Left lung (tissue), 10 donors: ENCODE data around the gene VWA5B2. TPM values are rescaled to one million over a fixed set of nuclear protein-coding genes. Genes with fewer than 3 reads are reported as not detected.

Experiments
- ATAC-seq: fragments of 200-7000 bp; cut with Tn5 transposase; one replicate; pipeline ENCODE4 v1.9.1; 2020; ENCODE audit warnings: moderate library complexity
- DNase-seq, 4 donors: peaks; one replicate each; pipeline ENCODE4 v3.0.0-alpha.2; 2013 to 2020
- H3K27ac ChIP-seq, 2 donors: fragments of 200-600 bp; sonication (generic) in 1 of 2; one replicate each; pipeline versions ENCODE4 v1.5.0 to v1.8.0; 2020 to 2021
- H3K27me3 ChIP-seq, 2 donors: fragments of 200-600 bp; sonication (generic) in 1 of 2; one replicate each; pipeline versions ENCODE4 v1.5.0 to v1.8.0; 2020 to 2021
- H3K36me3 ChIP-seq, 2 donors: fragments of 200-600 bp; sonication (generic) in 1 of 2; one replicate each; pipeline versions ENCODE4 v1.5.0 to v1.8.0; 2020 to 2021
- H3K4me1 ChIP-seq, 2 donors: fragments of 200-600 bp; one replicate each; pipeline ENCODE4 v1.8.0; 2021
- H3K4me3 ChIP-seq, 2 donors: fragments of 200-600 bp; sonication (generic) in 1 of 2; one replicate each; pipeline versions ENCODE4 v1.5.0 to v1.8.0; 2020 to 2021; ENCODE audit warnings: mild to moderate bottlenecking in 1 of 2
- H3K9me3 ChIP-seq, 2 donors: fragments of 200-600 bp; sonication (generic) in 1 of 2; one replicate each; pipeline versions ENCODE4 v1.5.0 to v1.8.0; 2020 to 2021
- intact Hi-C, 2 donors: fragments of 100-400 bp; cut with DNase I; formaldehyde crosslinking; loops; one replicate each; pipeline versions ENCODE4 v1.11.2 to v1.14.2; 2022
- polyA plus RNA-seq, 6 donors: library from polyadenylated mRNA; unstranded; fragments of 120-200 nt; gene quantifications; one replicate each; pipeline ENCODE4 v1.2.1, GENCODE V29; 2013; ENCODE audit not compliant: insufficient read length in 6 of 6
- total RNA-seq, 2 donors: library from RNA; stranded (reverse); fragmentation: NEBNext Ultra II Directional; extraction: Animal tissue kit (Norgen Biotek cat#: 25700); gene quantifications; one replicate each; pipeline ENCODE4 v1.2.1, GENCODE V29; 2021
- TF ChIP-seq, protein P1 (sequence below), 2 donors: fragments of 200-600 bp; sonication (generic) in 1 of 2; IDR thresholded peaks; one replicate each; pipeline versions ENCODE4 v1.5.0 to v1.8.0; 2021; ENCODE audit warnings: antibody characterized with exemption in 2 of 2
- donor health status: DM: no; HTN: yes; CAD: no.
- donor health status: DM: no; HTN: no; CAD: no.

The VWA5B2 gene
- total and polyA plus RNA-seq, 8 donors, result 0.31 to 2.4 (median 1.4) TPM; not detected in 1

DNA sequence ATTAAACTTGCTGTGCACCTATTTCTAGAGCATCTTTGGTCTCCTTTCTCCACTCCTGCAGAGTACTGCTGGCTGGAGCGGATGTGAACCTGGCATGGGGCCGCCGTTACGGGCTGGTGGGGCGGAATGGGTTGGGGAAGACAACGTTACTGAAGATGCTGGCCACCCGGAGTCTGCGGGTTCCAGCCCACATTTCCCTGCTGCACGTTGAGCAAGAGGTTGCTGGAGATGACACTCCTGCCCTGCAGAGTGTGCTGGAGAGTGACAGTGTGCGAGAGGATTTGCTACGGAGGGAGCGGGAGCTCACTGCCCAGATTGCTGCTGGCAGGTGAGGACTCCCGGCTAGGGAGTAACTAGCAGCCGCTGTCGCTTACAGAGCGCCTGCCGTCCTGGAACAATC, 41.3 kb upstream of the VWA5B2 start:
- Histone ChIP-seq H3K9me3 (no peaks in the 10 kb centered on the region), H3K27ac (no peak overlapping the region), H3K4me3 (no peak overlapping the region), H3K4me1 (peaks cover 12 to 35% of the 10 kb centered on the region in 2 donors), H3K36me3 (peaks cover 0 to 73% of the 10 kb centered on the region in 2 donors), H3K27me3 (no peaks in the 10 kb centered on the region)
- TF ChIP-seq, protein P1, sequence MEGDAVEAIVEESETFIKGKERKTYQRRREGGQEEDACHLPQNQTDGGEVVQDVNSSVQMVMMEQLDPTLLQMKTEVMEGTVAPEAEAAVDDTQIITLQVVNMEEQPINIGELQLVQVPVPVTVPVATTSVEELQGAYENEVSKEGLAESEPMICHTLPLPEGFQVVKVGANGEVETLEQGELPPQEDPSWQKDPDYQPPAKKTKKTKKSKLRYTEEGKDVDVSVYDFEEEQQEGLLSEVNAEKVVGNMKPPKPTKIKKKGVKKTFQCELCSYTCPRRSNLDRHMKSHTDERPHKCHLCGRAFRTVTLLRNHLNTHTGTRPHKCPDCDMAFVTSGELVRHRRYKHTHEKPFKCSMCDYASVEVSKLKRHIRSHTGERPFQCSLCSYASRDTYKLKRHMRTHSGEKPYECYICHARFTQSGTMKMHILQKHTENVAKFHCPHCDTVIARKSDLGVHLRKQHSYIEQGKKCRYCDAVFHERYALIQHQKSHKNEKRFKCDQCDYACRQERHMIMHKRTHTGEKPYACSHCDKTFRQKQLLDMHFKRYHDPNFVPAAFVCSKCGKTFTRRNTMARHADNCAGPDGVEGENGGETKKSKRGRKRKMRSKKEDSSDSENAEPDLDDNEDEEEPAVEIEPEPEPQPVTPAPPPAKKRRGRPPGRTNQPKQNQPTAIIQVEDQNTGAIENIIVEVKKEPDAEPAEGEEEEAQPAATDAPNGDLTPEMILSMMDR (IDR thresholded peaks at IDR 0.05), result no peak
- DNase-seq, result no peak
- intact Hi-C loops, result no loop called here
- no peak for ATAC-seq

DNA sequence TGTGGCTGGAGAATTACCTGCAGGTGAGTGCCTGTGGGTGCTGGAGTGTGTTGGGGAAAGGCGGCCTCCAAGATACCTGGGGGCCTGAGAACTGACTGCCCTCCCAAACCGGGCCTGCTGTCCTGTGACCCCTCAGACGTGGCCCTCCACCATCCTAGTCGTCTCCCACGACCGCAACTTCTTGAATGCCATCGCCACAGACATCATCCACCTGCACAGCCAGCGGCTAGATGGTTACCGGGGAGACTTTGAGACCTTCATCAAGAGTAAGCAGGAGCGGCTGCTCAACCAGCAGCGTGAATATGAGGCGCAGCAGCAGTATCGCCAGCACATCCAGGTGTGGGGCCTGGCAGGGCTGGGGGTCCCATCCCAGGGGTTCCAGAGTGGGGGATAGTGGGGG, 40.0 kb upstream of the VWA5B2 start:
- DNase-seq, result peak in 1 of 4 donors; percentile 39
- Histone ChIP-seq H3K4me1 (peaks cover 12 to 35% of the 10 kb centered on the region in 2 donors), H3K27me3 (no peaks in the 10 kb centered on the region), H3K36me3 (peaks cover 0 to 73% of the 10 kb centered on the region in 2 donors), H3K27ac (no peak overlapping the region), H3K4me3 (no peak overlapping the region), H3K9me3 (no peaks in the 10 kb centered on the region)
- intact Hi-C loops, result no loop called here
- no peak for ATAC-seq
- TF ChIP-seq, protein P1 (IDR thresholded peaks at IDR 0.05), result no peak

DNA sequence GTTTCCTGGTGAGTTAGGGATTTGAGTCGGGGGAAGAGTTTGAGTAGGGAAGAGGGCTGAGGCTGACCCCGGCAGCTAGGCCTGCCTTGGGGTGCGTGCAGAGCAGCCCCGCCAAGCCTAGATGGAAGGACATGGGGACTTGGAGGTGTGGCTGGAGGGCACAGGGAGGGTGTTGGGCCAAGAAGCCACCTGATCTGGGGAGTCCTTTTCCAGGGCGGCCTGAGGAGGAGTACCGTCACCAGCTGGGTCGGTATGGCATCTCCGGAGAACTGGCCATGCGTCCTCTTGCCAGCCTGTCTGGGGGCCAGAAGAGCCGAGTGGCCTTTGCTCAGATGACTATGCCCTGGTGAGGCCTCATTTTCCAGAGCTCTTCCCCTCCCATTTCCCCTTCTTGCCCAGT, 36.5 kb upstream of the VWA5B2 start:
- Histone ChIP-seq H3K27me3 (no peaks in the 10 kb centered on the region), H3K27ac (no peak overlapping the region), H3K9me3 (no peaks in the 10 kb centered on the region), H3K36me3 (peaks cover 0 to 88% of the 10 kb centered on the region in 2 donors), H3K4me1 (peaks cover 0 to 13% of the 10 kb centered on the region in 2 donors), H3K4me3 (no peak overlapping the region)
- no peak for ATAC-seq
- intact Hi-C loops, result no loop called here
- TF ChIP-seq, protein P1 (IDR thresholded peaks at IDR 0.05), result no peak
- DNase-seq, result peak in 1 of 4 donors; percentile 54

GRCh38 chr3:184193991-184194539, 35.3 kb upstream of the VWA5B2 start:
- H3K36me3 ChIP-seq, result peaks cover 0 to 77% of the 10 kb centered on the region in 2 donors
- DNase-seq (peak in 1 of 4 donors; percentile 30), ATAC-seq (no peak)
- no peaks in the 10 kb centered on the region for H3K27me3 ChIP-seq
- intact Hi-C loops, result no loop called here
- no peaks in the 10 kb centered on the region for H3K9me3 ChIP-seq
- TF ChIP-seq, protein P1 (IDR thresholded peaks at IDR 0.05), result no peak
- peaks cover 0 to 1% of the 10 kb centered on the region in 2 donors for H3K4me1 ChIP-seq
- H3K27ac ChIP-seq, result no peak overlapping the region
- H3K4me3 ChIP-seq, result no peak overlapping the region

DNA sequence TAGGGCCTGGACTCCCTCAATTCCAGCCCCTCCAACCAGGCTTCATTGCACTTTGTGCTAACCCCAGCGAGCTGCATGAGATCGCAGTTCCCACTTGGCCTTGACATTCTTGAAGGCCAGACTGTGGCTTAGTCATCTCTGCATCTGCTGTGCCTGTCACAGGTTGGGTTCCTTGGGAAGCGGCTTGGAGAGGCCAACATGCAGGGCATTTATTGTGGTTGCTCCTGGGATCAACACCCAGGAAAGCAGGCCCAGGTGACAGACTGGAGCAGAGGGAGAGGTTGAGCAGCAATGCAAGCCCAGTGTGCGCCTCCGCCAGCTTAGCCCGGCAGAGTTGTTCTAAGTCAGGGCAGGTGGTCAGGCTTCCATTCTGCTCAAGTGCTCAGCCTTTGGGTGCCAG, 32.8 kb upstream of the VWA5B2 start:
- no peak overlapping the region for H3K4me3 ChIP-seq
- intact Hi-C loops, result no loop called here
- no peak overlapping the region for H3K27ac ChIP-seq
- H3K36me3 ChIP-seq, result peaks cover 0 to 52% of the 10 kb centered on the region in 2 donors
- no peaks in the 10 kb centered on the region for H3K27me3 ChIP-seq
- ATAC-seq (no peak), DNase-seq (peak in 1 of 4 donors; percentile 41)
- no peaks in the 10 kb centered on the region for H3K4me1 ChIP-seq
- TF ChIP-seq, protein P1 (IDR thresholded peaks at IDR 0.05), result no peak
- no peaks in the 10 kb centered on the region for H3K9me3 ChIP-seq
